Measurements from ENCODE around the gene CD82.

Gene CD82

DNA sequence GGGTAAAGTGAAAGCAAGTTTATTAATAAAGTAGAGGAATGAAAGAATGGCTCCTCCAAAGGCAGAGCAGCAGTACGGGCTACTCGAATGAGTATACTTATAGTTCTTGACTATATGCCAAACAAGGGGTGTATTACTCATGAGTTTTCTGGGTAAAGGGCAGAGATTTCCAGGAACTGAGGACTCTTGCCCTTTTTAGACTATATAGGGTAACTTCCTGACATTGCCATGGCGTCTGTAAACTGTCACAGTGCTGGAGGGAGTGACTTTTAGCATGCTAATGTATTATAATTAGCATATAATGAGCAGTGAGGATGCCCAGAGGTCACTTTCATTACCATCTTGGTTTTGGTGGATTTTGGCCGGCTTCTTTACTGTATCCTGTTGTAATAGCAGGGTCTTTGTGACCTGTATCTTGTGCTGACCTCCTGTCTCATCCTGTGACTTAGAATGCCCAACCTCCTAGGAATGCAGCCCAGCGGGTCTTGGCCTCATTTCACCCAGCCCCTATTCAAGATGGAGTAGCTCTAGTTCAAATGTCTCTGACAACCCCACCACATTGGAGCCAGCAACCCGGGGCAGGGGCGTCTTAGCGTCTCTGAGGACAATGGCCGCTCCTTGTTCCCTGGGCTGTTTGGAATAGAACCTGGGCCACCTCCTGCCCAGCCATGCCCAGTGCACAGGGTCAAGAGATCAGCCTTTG is 34.9 kb upstream of the CD82 start:
- peak overlapping the region; percentile 8 for H2BK5ac ChIP-seq (ENCODE audit: low read length)
- no peak overlapping the region for H2AK5ac ChIP-seq (ENCODE audit: low read depth, low read length)
- no peak overlapping the region for H3K23ac ChIP-seq (ENCODE audit: low read depth, low read length, poor library complexity)
- H3K36me3 ChIP-seq (replicated peaks in 1 of 2; ENCODE audit: control insufficient read depth in 2 of 2, insufficient read depth in 2 of 2, low read length in 2 of 2) = no peaks in the 10 kb centered on the region
- no peak overlapping the region for H2AFZ ChIP-seq (ENCODE audit: low read length)
- no peak overlapping the region for H3K27ac ChIP-seq (replicated peaks; ENCODE audit: low read length)
- WGBS, 2 donors (ENCODE audit: extremely low coverage in 2 of 2, insufficient read length in 2 of 2, insufficient replicate concordance in 1 of 2) = no CpG with 5 or more reads among the region's 9 CpGs
- no peak overlapping the region for H3K14ac ChIP-seq (ENCODE audit: low read length)
- no peak overlapping the region for H2BK12ac ChIP-seq (ENCODE audit: low read length)
- no peak overlapping the region for H3K4me2 ChIP-seq (ENCODE audit: insufficient read depth, low read length, poor library complexity, severe bottlenecking)
- no peak overlapping the region for H3K18ac ChIP-seq (ENCODE audit: low read length)
- no peak overlapping the region for H4K8ac ChIP-seq (ENCODE audit: low read depth, low read length)
- H3K9me3 ChIP-seq (replicated peaks in 1 of 2; ENCODE audit: control insufficient read depth in 2 of 2, insufficient read depth in 1 of 2, low read depth in 1 of 2, low read length in 2 of 2) = no peaks in the 10 kb centered on the region
- peaks cover 0 to 23% (median 0%) of the 10 kb centered on the region in 3 experiments for H3K27me3 ChIP-seq (ENCODE audit: control insufficient read depth in 3 of 3, insufficient read depth in 3 of 3, low read depth in 1 of 3, low read length in 3 of 3)
- H4K91ac ChIP-seq (ENCODE audit: low read depth, low read length, poor library complexity) = no peak overlapping the region
- H3K4me3 ChIP-seq (ENCODE audit: low read length in 2 of 2) = no peak overlapping the region
- no peak overlapping the region for H2BK120ac ChIP-seq (ENCODE audit: low read depth, low read length)
- peak overlapping the region; percentile 16 for H2BK15ac ChIP-seq (ENCODE audit: low read length)
- DNase-seq (ENCODE audit: low spot score) = no peak
- no peak overlapping the region for H3K4ac ChIP-seq (ENCODE audit: low read length)
- no peaks in the 10 kb centered on the region for H3K79me1 ChIP-seq (ENCODE audit: low read depth, low read length)
- no peak overlapping the region for H3K9ac ChIP-seq (ENCODE audit: low read depth, low read length, poor library complexity)
- peaks cover 0 to 18% of the 10 kb centered on the region in 2 donors for H3K4me1 ChIP-seq (ENCODE audit: control insufficient read depth in 2 of 2, insufficient read depth in 1 of 2, low read depth in 1 of 2, low read length in 2 of 2)

DNA sequence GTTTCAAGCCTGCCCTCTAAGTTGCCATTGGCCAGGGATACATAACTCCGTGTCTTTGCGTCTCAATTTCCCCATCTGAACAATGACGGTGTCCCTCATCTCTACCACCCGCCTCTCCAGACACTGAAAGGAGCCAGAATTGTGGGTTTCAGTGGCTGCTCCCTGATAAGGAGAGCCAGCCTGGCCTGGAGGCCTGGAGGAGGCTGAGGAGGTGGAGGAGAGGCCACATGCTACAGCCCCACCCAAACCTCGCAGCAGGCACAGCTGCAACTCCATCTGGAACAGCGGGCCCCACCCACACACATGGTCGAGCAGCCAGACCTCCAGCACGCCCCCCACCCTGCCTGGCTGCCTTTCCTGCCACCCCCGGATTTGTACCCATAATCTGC is 34.4 kb upstream of the CD82 start:
- no peaks in the 10 kb centered on the region for H3K36me3 ChIP-seq (replicated peaks in 1 of 2; ENCODE audit: control insufficient read depth in 2 of 2, insufficient read depth in 2 of 2, low read length in 2 of 2)
- H3K23ac ChIP-seq (ENCODE audit: low read depth, low read length, poor library complexity) = peak overlapping the region; percentile 57
- H3K4me1 ChIP-seq (ENCODE audit: control insufficient read depth in 2 of 2, insufficient read depth in 1 of 2, low read depth in 1 of 2, low read length in 2 of 2) = peaks cover 0 to 16% of the 10 kb centered on the region in 2 donors
- H3K4me3 ChIP-seq (ENCODE audit: low read length in 2 of 2) = no peak overlapping the region
- no peak overlapping the region for H3K4ac ChIP-seq (ENCODE audit: low read length)
- no peaks in the 10 kb centered on the region for H3K9me3 ChIP-seq (replicated peaks in 1 of 2; ENCODE audit: control insufficient read depth in 2 of 2, insufficient read depth in 1 of 2, low read depth in 1 of 2, low read length in 2 of 2)
- WGBS, 2 donors (ENCODE audit: extremely low coverage in 2 of 2, insufficient read length in 2 of 2, insufficient replicate concordance in 1 of 2) = no CpG with 5 or more reads among the region's 9 CpGs
- peak overlapping the region; percentile 57 for H3K18ac ChIP-seq (ENCODE audit: low read length)
- H2BK12ac ChIP-seq (ENCODE audit: low read length) = no peak overlapping the region
- no peak overlapping the region for H4K91ac ChIP-seq (ENCODE audit: low read depth, low read length, poor library complexity)
- H2BK120ac ChIP-seq (ENCODE audit: low read depth, low read length) = no peak overlapping the region
- H3K4me2 ChIP-seq (ENCODE audit: insufficient read depth, low read length, poor library complexity, severe bottlenecking) = no peak overlapping the region
- H3K9ac ChIP-seq (ENCODE audit: low read depth, low read length, poor library complexity) = no peak overlapping the region
- H2BK15ac ChIP-seq (ENCODE audit: low read length) = peak overlapping the region; percentile 16
- H2AK5ac ChIP-seq (ENCODE audit: low read depth, low read length) = peak overlapping the region; percentile 28
- no peak overlapping the region for H3K27ac ChIP-seq (replicated peaks; ENCODE audit: low read length)
- no peak overlapping the region for H2AFZ ChIP-seq (ENCODE audit: low read length)
- H3K14ac ChIP-seq (ENCODE audit: low read length) = peak overlapping the region; percentile 65
- H4K8ac ChIP-seq (ENCODE audit: low read depth, low read length) = no peak overlapping the region
- H2BK5ac ChIP-seq (ENCODE audit: low read length) = peak overlapping the region; percentile 8
- peaks cover 0 to 19% (median 0%) of the 10 kb centered on the region in 3 experiments for H3K27me3 ChIP-seq (ENCODE audit: control insufficient read depth in 3 of 3, insufficient read depth in 3 of 3, low read depth in 1 of 3, low read length in 3 of 3)
- H3K79me1 ChIP-seq (ENCODE audit: low read depth, low read length) = no peaks in the 10 kb centered on the region
- DNase-seq (ENCODE audit: low spot score) = no peak

DNA sequence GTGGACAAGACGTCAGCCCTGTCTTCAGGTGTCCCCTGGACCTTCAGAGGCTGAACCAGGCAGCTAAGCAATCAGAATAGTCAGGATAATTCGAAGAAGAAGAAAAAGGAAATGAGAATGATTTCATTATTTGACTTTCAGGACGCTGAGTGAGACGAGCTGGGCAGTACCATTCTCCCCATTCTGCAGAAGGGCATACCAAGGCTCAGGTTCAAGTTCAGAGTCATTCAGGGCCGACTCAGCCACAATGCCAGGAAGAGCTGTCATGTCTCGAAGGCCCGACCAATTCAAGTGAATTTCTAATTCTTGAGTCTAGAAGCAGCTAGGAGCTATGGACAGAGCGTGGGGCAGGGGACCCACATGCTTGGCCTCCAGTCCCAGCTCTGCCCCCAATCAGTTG is 33.8 kb upstream of the CD82 start:
- Histone ChIP-seq H2AFZ (ENCODE audit: low read length) (no peak overlapping the region), H2AK5ac (ENCODE audit: low read depth, low read length) (peak overlapping the region; percentile 28), H3K23ac (ENCODE audit: low read depth, low read length, poor library complexity) (no peak overlapping the region), H3K9ac (ENCODE audit: low read depth, low read length, poor library complexity) (no peak overlapping the region), H3K18ac (ENCODE audit: low read length) (no peak overlapping the region), H3K36me3 (replicated peaks in 1 of 2; ENCODE audit: control insufficient read depth in 2 of 2, insufficient read depth in 2 of 2, low read length in 2 of 2) (no peaks in the 10 kb centered on the region), H4K8ac (ENCODE audit: low read depth, low read length) (no peak overlapping the region), H3K4me3 (ENCODE audit: low read length in 2 of 2) (no peak overlapping the region), H2BK5ac (ENCODE audit: low read length) (peak overlapping the region; percentile 8), H3K79me1 (ENCODE audit: low read depth, low read length) (no peaks in the 10 kb centered on the region), H3K14ac (ENCODE audit: low read length) (peak overlapping the region; percentile 65), H3K4ac (ENCODE audit: low read length) (no peak overlapping the region), H3K4me1 (ENCODE audit: control insufficient read depth in 2 of 2, insufficient read depth in 1 of 2, low read depth in 1 of 2, low read length in 2 of 2) (peaks cover 0 to 11% of the 10 kb centered on the region in 2 donors), H2BK12ac (ENCODE audit: low read length) (no peak overlapping the region), H3K27me3 (ENCODE audit: control insufficient read depth in 3 of 3, insufficient read depth in 3 of 3, low read depth in 1 of 3, low read length in 3 of 3) (peaks cover 0 to 17% (median 0%) of the 10 kb centered on the region in 3 experiments), H3K4me2 (ENCODE audit: insufficient read depth, low read length, poor library complexity, severe bottlenecking) (no peak overlapping the region), H3K27ac (replicated peaks; ENCODE audit: low read length) (no peak overlapping the region), H4K91ac (ENCODE audit: low read depth, low read length, poor library complexity) (no peak overlapping the region), H2BK120ac (ENCODE audit: low read depth, low read length) (no peak overlapping the region), H3K9me3 (replicated peaks in 1 of 2; ENCODE audit: control insufficient read depth in 2 of 2, insufficient read depth in 1 of 2, low read depth in 1 of 2, low read length in 2 of 2) (no peaks in the 10 kb centered on the region), H2BK15ac (ENCODE audit: low read length) (no peak overlapping the region)
- DNase-seq (ENCODE audit: low spot score) = no peak
- no CpG with 5 or more reads among the region's 8 CpGs for WGBS, 2 donors (ENCODE audit: extremely low coverage in 2 of 2, insufficient read length in 2 of 2, insufficient replicate concordance in 1 of 2)

GRCh38 chr11:44532809-44533208 is 32.7 kb upstream of the CD82 start:
- no peak overlapping the region for H3K4me2 ChIP-seq (ENCODE audit: insufficient read depth, low read length, poor library complexity, severe bottlenecking)
- H3K23ac ChIP-seq (ENCODE audit: low read depth, low read length, poor library complexity) = no peak overlapping the region

More at GRCh38 chr11:44532809-44533208, 32.7 kb upstream of the CD82 start:
- no peak overlapping the region for H2BK120ac ChIP-seq (ENCODE audit: low read depth, low read length)
- H2BK5ac ChIP-seq (ENCODE audit: low read length) = no peak overlapping the region
- no peak overlapping the region for H2AK5ac ChIP-seq (ENCODE audit: low read depth, low read length)
- no CpG with 5 or more reads among the region's 4 CpGs for WGBS, 2 donors (ENCODE audit: extremely low coverage in 2 of 2, insufficient read length in 2 of 2, insufficient replicate concordance in 1 of 2)
- H3K14ac ChIP-seq (ENCODE audit: low read length) = no peak overlapping the region
- H3K4me3 ChIP-seq (ENCODE audit: low read length in 2 of 2) = no peak overlapping the region
- no peak overlapping the region for H3K27ac ChIP-seq (replicated peaks; ENCODE audit: low read length)
- H3K36me3 ChIP-seq (replicated peaks in 1 of 2; ENCODE audit: control insufficient read depth in 2 of 2, insufficient read depth in 2 of 2, low read length in 2 of 2) = no peaks in the 10 kb centered on the region
- H4K8ac ChIP-seq (ENCODE audit: low read depth, low read length) = no peak overlapping the region
- H3K9ac ChIP-seq (ENCODE audit: low read depth, low read length, poor library complexity) = no peak overlapping the region
- no peak overlapping the region for H3K4ac ChIP-seq (ENCODE audit: low read length)
- no peak overlapping the region for H2AFZ ChIP-seq (ENCODE audit: low read length)
- no peak overlapping the region for H2BK15ac ChIP-seq (ENCODE audit: low read length)
- no peak for DNase-seq (ENCODE audit: low spot score)
- H4K91ac ChIP-seq (ENCODE audit: low read depth, low read length, poor library complexity) = no peak overlapping the region
- H2BK12ac ChIP-seq (ENCODE audit: low read length) = no peak overlapping the region
- peaks cover 0 to 4% of the 10 kb centered on the region in 2 donors for H3K4me1 ChIP-seq (ENCODE audit: control insufficient read depth in 2 of 2, insufficient read depth in 1 of 2, low read depth in 1 of 2, low read length in 2 of 2)
- no peak overlapping the region for H3K18ac ChIP-seq (ENCODE audit: low read length)
- H3K79me1 ChIP-seq (ENCODE audit: low read depth, low read length) = no peaks in the 10 kb centered on the region
- peaks cover 0 to 7% (median 0%) of the 10 kb centered on the region in 3 experiments for H3K27me3 ChIP-seq (ENCODE audit: control insufficient read depth in 3 of 3, insufficient read depth in 3 of 3, low read depth in 1 of 3, low read length in 3 of 3)
- no peaks in the 10 kb centered on the region for H3K9me3 ChIP-seq (replicated peaks in 1 of 2; ENCODE audit: control insufficient read depth in 2 of 2, insufficient read depth in 1 of 2, low read depth in 1 of 2, low read length in 2 of 2)
